Esophagus muscularis mucosa (tissue), 3 donors: ENCODE measurements around the gene FUT8.
"Not testable (repeated sequence)": the region's sequence is repeated elsewhere in the genome, so short reads cannot be mapped to it uniquely, and the experiment has no call there.

Experiments used
- CTCF ChIP-seq, 3 experiments: fragments of 200-600 bp in 2 of 3; fragments of 450-650 bp in 1 of 3; sonication (generic) in 2 of 3; IDR thresholded peaks; one replicate each; pipeline ENCODE4 v1.5.1; 2017 to 2019; ENCODE audit warnings: antibody characterized with exemption in 3 of 3, mild to moderate bottlenecking in 2 of 3, moderate library complexity in 1 of 3
- POLR2A ChIP-seq: fragments of 450-650 bp; IDR thresholded peaks from one replicate; pipeline ENCODE4 v1.6.1; 2017; ENCODE audit warnings: antibody characterized with exemption, moderate library complexity, mild to moderate bottlenecking, low read depth

GRCh38 chr14:65692566-65692965 lies 280.0 kb downstream of the FUT8 start:
- not testable (repeated sequence) for TF ChIP-seq CTCF (IDR thresholded peaks at IDR 0.05); POLR2A
